Central memory CD8-positive, alpha-beta T cell (primary cell): ENCODE results near the gene NPAS2.

Source experiments
- ATAC-seq: fragments of 150-1000 bp; cut with Tn5 transposase; replicated peaks from 2 replicates; pipeline ENCODE4 v1.10.0; 2022; ENCODE audit warnings: mild to moderate bottlenecking, moderate FRiP score, moderate number of reproducible peaks; ENCODE audit not compliant: poor library complexity, severe bottlenecking; ENCODE audit errors: extremely low read depth
- DNase-seq, 2 donors: peaks; one replicate each; pipeline ENCODE4 v3.0.0; 2021; ENCODE audit warnings: low spot score in 2 of 2
- H3K27ac Mint-ChIP-seq: one replicate; pipeline ENCODE4 v1.8.0; 2022; ENCODE audit warnings: low read depth, mild to moderate bottlenecking, moderate library complexity, mixed read lengths
- H3K27me3 Mint-ChIP-seq: one replicate; pipeline ENCODE4 v1.8.0; 2022; ENCODE audit warnings: mixed read lengths
- H3K36me3 Mint-ChIP-seq: one replicate; pipeline ENCODE4 v1.8.0; 2022; ENCODE audit warnings: mild to moderate bottlenecking, moderate library complexity, mixed read lengths; ENCODE audit not compliant: insufficient read depth
- H3K4me1 Mint-ChIP-seq: one replicate; pipeline ENCODE4 v1.8.0; 2022; ENCODE audit warnings: mixed read lengths
- H3K4me3 Mint-ChIP-seq: one replicate; pipeline ENCODE4 v1.8.0; 2022; ENCODE audit warnings: mild to moderate bottlenecking, moderate library complexity, mixed read lengths
- H3K9me3 Mint-ChIP-seq: one replicate; pipeline ENCODE4 v1.8.0; 2022; ENCODE audit warnings: mixed read lengths

The NPAS2 gene

GRCh38 chr2:100802066-100802465, 17.9 kb upstream of the NPAS2 start:
- Mint-ChIP-seq H3K4me3 (no peak overlapping the region), H3K4me1 (no peaks in the 10 kb centered on the region), H3K27ac (no peak overlapping the region), H3K27me3 (peaks cover 32% of the 10 kb centered on the region), H3K9me3 (no peaks in the 10 kb centered on the region), H3K36me3 (peaks cover 3% of the 10 kb centered on the region)
- DNase-seq (no peak), ATAC-seq (no peak)

GRCh38 chr2:100803334-100803733, 16.6 kb upstream of the NPAS2 start:
- DNase-seq (no peak), ATAC-seq (no peak)
- no peaks in the 10 kb centered on the region for H3K4me1 Mint-ChIP-seq
- H3K36me3 Mint-ChIP-seq: peaks cover 4% of the 10 kb centered on the region
- H3K9me3 Mint-ChIP-seq: no peaks in the 10 kb centered on the region
- H3K27me3 Mint-ChIP-seq: peaks cover 35% of the 10 kb centered on the region
- H3K4me3 Mint-ChIP-seq: no peak overlapping the region
- H3K27ac Mint-ChIP-seq: no peak overlapping the region

GRCh38 chr2:100806550-100806949, 13.4 kb upstream of the NPAS2 start:
- Mint-ChIP-seq H3K4me1 (no peaks in the 10 kb centered on the region), H3K9me3 (no peaks in the 10 kb centered on the region), H3K27ac (no peak overlapping the region), H3K36me3 (peaks cover 4% of the 10 kb centered on the region), H3K4me3 (no peak overlapping the region), H3K27me3 (peaks cover 32% of the 10 kb centered on the region)
- DNase-seq (no peak), ATAC-seq (no peak)

GRCh38 chr2:100807707-100808106, 12.2 kb upstream of the NPAS2 start:
- Mint-ChIP-seq H3K4me3 (no peak overlapping the region), H3K4me1 (no peaks in the 10 kb centered on the region), H3K27ac (no peak overlapping the region), H3K27me3 (peaks cover 23% of the 10 kb centered on the region), H3K36me3 (peaks cover 2% of the 10 kb centered on the region), H3K9me3 (no peaks in the 10 kb centered on the region)
- no peak for DNase-seq
- ATAC-seq: no peak

DNA sequence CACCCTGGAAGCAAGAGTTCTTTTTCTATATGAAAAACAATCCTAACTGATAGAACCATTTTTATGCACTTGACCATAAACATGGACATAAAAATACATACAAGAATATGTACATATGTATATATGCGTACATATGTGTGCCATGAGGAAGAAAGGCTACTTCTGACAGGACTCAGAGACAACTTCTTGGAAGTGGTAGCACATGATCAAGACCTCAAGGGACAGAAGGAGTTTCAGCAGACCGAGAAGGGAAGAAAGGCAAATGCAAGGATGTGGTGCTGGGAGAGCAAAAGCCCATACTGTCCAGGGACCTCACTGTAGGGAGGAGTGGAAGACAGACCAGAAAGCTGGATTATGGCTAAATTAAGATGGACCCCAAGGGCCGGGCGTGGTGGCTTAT, 11.4 kb upstream of the NPAS2 start:
- no peaks in the 10 kb centered on the region for H3K9me3 Mint-ChIP-seq
- H3K4me1 Mint-ChIP-seq: no peaks in the 10 kb centered on the region
- DNase-seq (no peak), ATAC-seq (no peak)
- H3K27me3 Mint-ChIP-seq: peaks cover 21% of the 10 kb centered on the region
- H3K27ac Mint-ChIP-seq: no peak overlapping the region
- H3K4me3 Mint-ChIP-seq: no peak overlapping the region
- peaks cover 2% of the 10 kb centered on the region for H3K36me3 Mint-ChIP-seq

DNA sequence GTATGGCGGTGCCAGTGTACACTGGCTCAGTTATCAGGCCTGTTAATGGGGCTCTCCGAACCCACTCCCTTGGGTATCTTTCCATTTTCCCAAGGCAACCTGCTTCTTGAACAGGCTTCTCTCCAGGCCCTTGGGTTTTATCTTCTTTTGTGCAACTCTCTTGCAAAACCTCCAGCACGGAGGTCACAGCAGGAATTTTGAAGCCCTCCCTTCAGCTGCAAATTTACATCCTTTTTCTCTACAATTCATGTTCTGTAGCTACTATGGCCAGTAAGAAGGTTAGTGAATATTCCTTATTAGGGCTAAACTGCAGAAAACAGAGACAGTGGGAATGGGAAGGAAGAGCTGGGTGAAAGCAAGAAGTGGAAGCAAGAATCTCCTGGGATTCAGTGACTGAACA, 10.4 kb upstream of the NPAS2 start:
- no peak overlapping the region for H3K27ac Mint-ChIP-seq

GRCh38 chr2:100810603-100811145, 9.3 kb upstream of the NPAS2 start:
- no peaks in the 10 kb centered on the region for H3K9me3 Mint-ChIP-seq
- no peaks in the 10 kb centered on the region for H3K4me1 Mint-ChIP-seq
- no peak for ATAC-seq
- peaks cover 2% of the 10 kb centered on the region for H3K36me3 Mint-ChIP-seq
- H3K4me3 Mint-ChIP-seq: no peak overlapping the region
- no peak overlapping the region for H3K27ac Mint-ChIP-seq
- peaks cover 29% of the 10 kb centered on the region for H3K27me3 Mint-ChIP-seq
- DNase-seq: no peak

More for the DNA sequence above, 10.4 kb upstream of the NPAS2 start:
- Mint-ChIP-seq H3K27me3 (peaks cover 18% of the 10 kb centered on the region), H3K4me1 (no peaks in the 10 kb centered on the region), H3K36me3 (peaks cover 2% of the 10 kb centered on the region), H3K4me3 (no peak overlapping the region), H3K9me3 (no peaks in the 10 kb centered on the region)
- ATAC-seq (no peak), DNase-seq (no peak)

DNA sequence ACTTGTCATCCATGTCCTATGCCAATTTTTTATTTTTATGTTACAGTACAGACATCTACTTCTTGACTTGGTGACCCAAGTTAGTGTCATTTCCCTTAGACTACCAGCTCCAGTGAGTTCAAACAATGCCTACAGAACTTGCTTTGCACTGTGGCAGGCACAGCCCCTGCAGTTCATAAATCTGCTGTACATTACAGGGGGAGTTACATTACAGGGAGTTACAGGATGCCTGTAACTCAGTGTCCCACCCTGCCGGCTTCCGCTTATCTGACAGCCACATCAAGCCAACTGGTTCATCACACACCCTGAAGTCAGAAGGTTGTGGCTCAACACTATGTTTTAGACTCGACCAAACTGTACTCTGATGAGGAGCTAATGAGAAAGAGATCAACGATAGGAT, 7.8 kb upstream of the NPAS2 start:
- H3K27ac Mint-ChIP-seq: no peak overlapping the region
- H3K36me3 Mint-ChIP-seq: peaks cover under 1% of the 10 kb centered on the region
- no peak overlapping the region for H3K4me3 Mint-ChIP-seq
- ATAC-seq: no peak
- H3K27me3 Mint-ChIP-seq: peaks cover 35% of the 10 kb centered on the region
- DNase-seq: no peak
- no peaks in the 10 kb centered on the region for H3K9me3 Mint-ChIP-seq
- H3K4me1 Mint-ChIP-seq: no peaks in the 10 kb centered on the region

- Mint-ChIP-seq H3K36me3 (no peaks in the 10 kb centered on the region), H3K9me3 (no peaks in the 10 kb centered on the region), H3K27me3 (peaks cover 36% of the 10 kb centered on the region), H3K27ac (no peak overlapping the region), H3K4me1 (no peaks in the 10 kb centered on the region), H3K4me3 (no peak overlapping the region)
- no peak for ATAC-seq
- DNase-seq: no peak
These were observed 7.4 kb upstream of the NPAS2 start for GRCh38 chr2:100812573-100812972.

- no peaks in the 10 kb centered on the region for H3K36me3 Mint-ChIP-seq
- H3K9me3 Mint-ChIP-seq: no peaks in the 10 kb centered on the region
- H3K4me3 Mint-ChIP-seq: no peak overlapping the region
- no peak for ATAC-seq
- peaks cover 6% of the 10 kb centered on the region for H3K4me1 Mint-ChIP-seq
- no peak for DNase-seq
- H3K27ac Mint-ChIP-seq: no peak overlapping the region
- H3K27me3 Mint-ChIP-seq: peaks cover 45% of the 10 kb centered on the region
These were observed 6.4 kb upstream of the NPAS2 start for GRCh38 chr2:100813527-100813926.

DNA sequence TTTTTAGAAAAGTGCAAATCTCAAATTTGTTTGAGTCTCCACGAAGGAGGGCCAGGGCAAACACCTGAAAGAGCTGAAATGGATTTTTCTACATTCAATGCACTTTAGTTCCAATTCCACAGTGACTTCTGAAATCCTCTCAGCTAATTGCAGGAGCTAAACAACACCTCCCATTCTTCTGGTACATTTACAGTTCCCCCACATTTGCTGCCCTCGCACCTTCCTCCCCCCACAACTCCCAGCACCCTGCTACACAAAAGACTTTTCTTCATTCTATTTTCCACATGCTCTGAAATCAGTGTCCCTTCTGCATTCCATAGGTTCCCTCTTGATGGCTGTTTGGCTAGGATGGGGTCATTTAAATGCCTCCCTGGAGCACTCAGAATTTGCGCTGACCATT, 5.9 kb upstream of the NPAS2 start:
- Mint-ChIP-seq H3K4me3 (no peak overlapping the region), H3K36me3 (no peaks in the 10 kb centered on the region), H3K9me3 (no peaks in the 10 kb centered on the region), H3K27me3 (peaks cover 51% of the 10 kb centered on the region), H3K4me1 (peaks cover 6% of the 10 kb centered on the region), H3K27ac (no peak overlapping the region)
- ATAC-seq: no peak
- DNase-seq: no peak

DNA sequence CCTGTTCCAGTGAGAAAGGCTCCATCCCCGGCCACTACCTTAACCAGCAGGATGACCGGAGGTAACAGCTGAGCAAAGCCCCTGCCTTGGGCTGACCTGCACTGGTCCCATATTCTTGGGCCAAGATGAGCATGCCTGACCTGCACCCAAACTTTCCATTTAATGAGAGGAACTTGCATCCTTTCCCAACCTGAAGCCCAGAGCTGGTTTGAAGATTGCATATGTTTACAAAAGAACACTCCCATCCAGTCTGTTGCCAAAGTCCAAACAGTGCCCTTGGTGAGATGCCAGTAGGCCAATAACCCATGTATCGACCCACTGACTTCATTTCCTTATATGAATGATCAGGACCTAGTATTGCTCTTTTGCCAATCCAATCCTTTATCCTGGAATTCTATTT, 5.5 kb upstream of the NPAS2 start:
- no peaks in the 10 kb centered on the region for H3K36me3 Mint-ChIP-seq
- H3K27me3 Mint-ChIP-seq: peaks cover 54% of the 10 kb centered on the region

DNA sequence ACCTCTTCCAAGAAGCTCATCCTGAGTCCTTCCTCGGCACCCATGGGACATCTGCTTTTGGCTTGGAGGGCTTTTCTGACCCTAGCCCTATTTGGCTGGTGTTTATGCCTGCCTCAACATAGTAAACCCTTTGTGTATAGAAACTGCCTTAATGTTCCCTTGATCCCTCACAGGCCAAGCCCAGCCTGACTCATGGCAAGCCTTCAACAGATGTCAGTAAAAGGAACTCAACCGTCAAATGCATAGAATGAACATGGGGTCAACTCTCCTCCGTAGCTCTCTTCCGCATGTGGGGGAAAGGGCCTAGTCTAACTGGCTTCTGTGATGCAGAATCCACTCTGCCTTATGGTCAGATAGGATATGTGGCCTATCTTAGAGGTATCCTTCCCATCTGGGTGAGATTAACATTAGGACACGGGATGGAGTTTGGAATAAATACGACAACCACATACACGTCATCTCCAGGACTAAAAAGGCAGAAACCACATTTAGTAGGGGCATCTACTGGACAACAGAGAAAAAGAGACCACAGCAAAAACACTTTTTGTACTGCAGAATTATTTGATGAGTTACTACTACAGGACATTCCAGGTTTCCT, 2.5 kb upstream of the NPAS2 start:
- no peak for ATAC-seq
- Mint-ChIP-seq H3K4me1 (peaks cover 6% of the 10 kb centered on the region), H3K4me3 (peak overlapping the region; percentile 70), H3K9me3 (no peaks in the 10 kb centered on the region), H3K36me3 (no peaks in the 10 kb centered on the region), H3K27ac (no peak overlapping the region), H3K27me3 (peaks cover 73% of the 10 kb centered on the region)
- DNase-seq: no peak

More for the DNA sequence above, 5.5 kb upstream of the NPAS2 start:
- DNase-seq (no peak), ATAC-seq (no peak)
- H3K4me1 Mint-ChIP-seq: peaks cover 6% of the 10 kb centered on the region
- no peak overlapping the region for H3K27ac Mint-ChIP-seq
- no peaks in the 10 kb centered on the region for H3K9me3 Mint-ChIP-seq
- no peak overlapping the region for H3K4me3 Mint-ChIP-seq
